ENCODE measurements around the gene UBE3B.

GRCh38 chr12:109529691-109530640 is 52.5 kb downstream of the UBE3B start:
- no peak for TF ChIP-seq CTCF (IDR thresholded peaks at IDR 0.05)
- no peak for TF ChIP-seq EZH2 (IDR thresholded peaks at IDR 0.05; ENCODE audit: borderline replicate concordance, insufficient read depth, low read depth, low read length, poor library complexity, severe bottlenecking)

Data from B cell (primary cell).